Liver (tissue), 3 donors: ENCODE data around the gene WDR44.

Source experiments
- FOXA1 ChIP-seq: IDR thresholded peaks from 2 replicates; pipeline ENCODE4 v1.6.1; 2016; ENCODE audit warnings: antibody characterized with exemption
- GABPA ChIP-seq, 2 donors: IDR thresholded peaks in 1 of 2; conservative IDR thresholded peaks in 1 of 2; 2 replicates each; pipeline ENCODE4 v1.6.1; 2016; ENCODE audit warnings: antibody characterized with exemption in 2 of 2, mild to moderate bottlenecking in 1 of 2, moderate library complexity in 1 of 2
- HNF4A ChIP-seq, 2 donors: conservative IDR thresholded peaks; 2 replicates each; pipeline ENCODE4 v1.6.1; 2016; ENCODE audit warnings: antibody characterized with exemption in 2 of 2, mild to moderate bottlenecking in 2 of 2
- HNF4G ChIP-seq: IDR thresholded peaks from 2 replicates; pipeline ENCODE4 v1.6.1; 2016; ENCODE audit warnings: antibody characterized with exemption
- JUND ChIP-seq, 2 donors: IDR thresholded peaks; 2 replicates each; pipeline ENCODE4 v1.6.1; 2016; ENCODE audit warnings: antibody characterized with exemption in 2 of 2
- RAD21 ChIP-seq, 2 donors: IDR thresholded peaks; 2 replicates each; pipeline ENCODE4 v1.6.1; 2016; ENCODE audit warnings: antibody characterized with exemption in 2 of 2, mild to moderate bottlenecking in 2 of 2
- SP1 ChIP-seq: IDR thresholded peaks from 2 replicates; pipeline ENCODE4 v1.6.1; 2018; ENCODE audit warnings: antibody characterized with exemption, mild to moderate bottlenecking
- TAF1 ChIP-seq: conservative IDR thresholded peaks from 2 replicates; pipeline ENCODE4 v1.6.1; 2016; ENCODE audit warnings: antibody characterized with exemption, mild to moderate bottlenecking
- YY1 ChIP-seq: IDR thresholded peaks from 2 replicates; pipeline ENCODE4 v1.6.1; 2016; ENCODE audit warnings: antibody characterized with exemption, mild to moderate bottlenecking
- TF ChIP-seq, protein P1 (sequence below): fragments of 150-350 bp; IDR thresholded peaks from 2 replicates; pipeline ENCODE4 v1.5.1; 2017; ENCODE audit warnings: improper control_type of control experiment, low read depth, low read length; ENCODE audit not compliant: missing input control
- TF ChIP-seq, protein P2 (sequence below): IDR thresholded peaks from 2 replicates; pipeline ENCODE4 v1.6.1; 2016; ENCODE audit warnings: antibody characterized with exemption
- TF ChIP-seq, protein P3 (sequence below): IDR thresholded peaks from 2 replicates; pipeline ENCODE4 v1.6.1; 2016; ENCODE audit warnings: antibody characterized with exemption, mild to moderate bottlenecking
- TF ChIP-seq, protein P4 (sequence below): IDR thresholded peaks from 2 replicates; pipeline ENCODE4 v1.6.1; 2016; ENCODE audit warnings: antibody characterized with exemption
- TF ChIP-seq, protein P5 (sequence below): IDR thresholded peaks from 2 replicates; pipeline ENCODE4 v1.6.1; 2016; ENCODE audit warnings: antibody characterized with exemption
- donor health status: healthy.
- donor health status: healthy.

DNA sequence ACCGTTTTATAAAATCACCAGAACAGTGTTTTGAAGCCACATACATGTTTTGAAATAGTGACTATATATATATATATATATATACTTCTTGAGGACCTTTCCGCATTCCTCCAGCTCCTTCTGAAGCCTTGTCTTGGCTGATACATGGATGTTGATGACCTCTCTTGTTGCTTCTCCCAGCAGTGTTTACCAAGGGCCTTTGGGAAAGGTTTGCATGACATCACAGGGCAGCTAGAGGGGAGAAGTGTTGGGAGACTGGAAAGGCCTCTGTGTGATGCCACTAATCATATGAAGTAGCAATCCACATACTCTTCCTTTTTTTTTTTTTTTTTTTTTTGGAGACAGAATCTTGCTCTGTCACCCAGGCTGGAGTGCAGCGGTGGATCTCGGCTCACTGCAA lies 22.5 kb downstream of the WDR44 start:
- no peak for TF ChIP-seq RAD21 (IDR thresholded peaks at IDR 0.05)
- TF ChIP-seq, protein P1, sequence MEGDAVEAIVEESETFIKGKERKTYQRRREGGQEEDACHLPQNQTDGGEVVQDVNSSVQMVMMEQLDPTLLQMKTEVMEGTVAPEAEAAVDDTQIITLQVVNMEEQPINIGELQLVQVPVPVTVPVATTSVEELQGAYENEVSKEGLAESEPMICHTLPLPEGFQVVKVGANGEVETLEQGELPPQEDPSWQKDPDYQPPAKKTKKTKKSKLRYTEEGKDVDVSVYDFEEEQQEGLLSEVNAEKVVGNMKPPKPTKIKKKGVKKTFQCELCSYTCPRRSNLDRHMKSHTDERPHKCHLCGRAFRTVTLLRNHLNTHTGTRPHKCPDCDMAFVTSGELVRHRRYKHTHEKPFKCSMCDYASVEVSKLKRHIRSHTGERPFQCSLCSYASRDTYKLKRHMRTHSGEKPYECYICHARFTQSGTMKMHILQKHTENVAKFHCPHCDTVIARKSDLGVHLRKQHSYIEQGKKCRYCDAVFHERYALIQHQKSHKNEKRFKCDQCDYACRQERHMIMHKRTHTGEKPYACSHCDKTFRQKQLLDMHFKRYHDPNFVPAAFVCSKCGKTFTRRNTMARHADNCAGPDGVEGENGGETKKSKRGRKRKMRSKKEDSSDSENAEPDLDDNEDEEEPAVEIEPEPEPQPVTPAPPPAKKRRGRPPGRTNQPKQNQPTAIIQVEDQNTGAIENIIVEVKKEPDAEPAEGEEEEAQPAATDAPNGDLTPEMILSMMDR = no peak
- TF ChIP-seq JUND (IDR thresholded peaks at IDR 0.05) = no peak
- TF ChIP-seq, protein P2, sequence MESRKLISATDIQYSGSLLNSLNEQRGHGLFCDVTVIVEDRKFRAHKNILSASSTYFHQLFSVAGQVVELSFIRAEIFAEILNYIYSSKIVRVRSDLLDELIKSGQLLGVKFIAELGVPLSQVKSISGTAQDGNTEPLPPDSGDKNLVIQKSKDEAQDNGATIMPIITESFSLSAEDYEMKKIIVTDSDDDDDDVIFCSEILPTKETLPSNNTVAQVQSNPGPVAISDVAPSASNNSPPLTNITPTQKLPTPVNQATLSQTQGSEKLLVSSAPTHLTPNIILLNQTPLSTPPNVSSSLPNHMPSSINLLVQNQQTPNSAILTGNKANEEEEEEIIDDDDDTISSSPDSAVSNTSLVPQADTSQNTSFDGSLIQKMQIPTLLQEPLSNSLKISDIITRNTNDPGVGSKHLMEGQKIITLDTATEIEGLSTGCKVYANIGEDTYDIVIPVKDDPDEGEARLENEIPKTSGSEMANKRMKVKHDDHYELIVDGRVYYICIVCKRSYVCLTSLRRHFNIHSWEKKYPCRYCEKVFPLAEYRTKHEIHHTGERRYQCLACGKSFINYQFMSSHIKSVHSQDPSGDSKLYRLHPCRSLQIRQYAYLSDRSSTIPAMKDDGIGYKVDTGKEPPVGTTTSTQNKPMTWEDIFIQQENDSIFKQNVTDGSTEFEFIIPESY = no peak
- no peak for TF ChIP-seq TAF1
- TF ChIP-seq YY1 = no peak
- no peak for TF ChIP-seq FOXA1
- no peak for TF ChIP-seq HNF4G
- TF ChIP-seq, protein P3, sequence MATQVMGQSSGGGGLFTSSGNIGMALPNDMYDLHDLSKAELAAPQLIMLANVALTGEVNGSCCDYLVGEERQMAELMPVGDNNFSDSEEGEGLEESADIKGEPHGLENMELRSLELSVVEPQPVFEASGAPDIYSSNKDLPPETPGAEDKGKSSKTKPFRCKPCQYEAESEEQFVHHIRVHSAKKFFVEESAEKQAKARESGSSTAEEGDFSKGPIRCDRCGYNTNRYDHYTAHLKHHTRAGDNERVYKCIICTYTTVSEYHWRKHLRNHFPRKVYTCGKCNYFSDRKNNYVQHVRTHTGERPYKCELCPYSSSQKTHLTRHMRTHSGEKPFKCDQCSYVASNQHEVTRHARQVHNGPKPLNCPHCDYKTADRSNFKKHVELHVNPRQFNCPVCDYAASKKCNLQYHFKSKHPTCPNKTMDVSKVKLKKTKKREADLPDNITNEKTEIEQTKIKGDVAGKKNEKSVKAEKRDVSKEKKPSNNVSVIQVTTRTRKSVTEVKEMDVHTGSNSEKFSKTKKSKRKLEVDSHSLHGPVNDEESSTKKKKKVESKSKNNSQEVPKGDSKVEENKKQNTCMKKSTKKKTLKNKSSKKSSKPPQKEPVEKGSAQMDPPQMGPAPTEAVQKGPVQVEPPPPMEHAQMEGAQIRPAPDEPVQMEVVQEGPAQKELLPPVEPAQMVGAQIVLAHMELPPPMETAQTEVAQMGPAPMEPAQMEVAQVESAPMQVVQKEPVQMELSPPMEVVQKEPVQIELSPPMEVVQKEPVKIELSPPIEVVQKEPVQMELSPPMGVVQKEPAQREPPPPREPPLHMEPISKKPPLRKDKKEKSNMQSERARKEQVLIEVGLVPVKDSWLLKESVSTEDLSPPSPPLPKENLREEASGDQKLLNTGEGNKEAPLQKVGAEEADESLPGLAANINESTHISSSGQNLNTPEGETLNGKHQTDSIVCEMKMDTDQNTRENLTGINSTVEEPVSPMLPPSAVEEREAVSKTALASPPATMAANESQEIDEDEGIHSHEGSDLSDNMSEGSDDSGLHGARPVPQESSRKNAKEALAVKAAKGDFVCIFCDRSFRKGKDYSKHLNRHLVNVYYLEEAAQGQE = no peak
- TF ChIP-seq, protein P4, sequence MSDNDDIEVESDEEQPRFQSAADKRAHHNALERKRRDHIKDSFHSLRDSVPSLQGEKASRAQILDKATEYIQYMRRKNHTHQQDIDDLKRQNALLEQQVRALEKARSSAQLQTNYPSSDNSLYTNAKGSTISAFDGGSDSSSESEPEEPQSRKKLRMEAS = no peak
- TF ChIP-seq, protein P5, sequence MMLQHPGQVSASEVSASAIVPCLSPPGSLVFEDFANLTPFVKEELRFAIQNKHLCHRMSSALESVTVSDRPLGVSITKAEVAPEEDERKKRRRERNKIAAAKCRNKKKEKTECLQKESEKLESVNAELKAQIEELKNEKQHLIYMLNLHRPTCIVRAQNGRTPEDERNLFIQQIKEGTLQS = no peak
- TF ChIP-seq HNF4A (conservative IDR thresholded peaks at IDR 0.05) = no peak
- no peak for TF ChIP-seq GABPA (IDR thresholded peaks at IDR 0.05 in 1 of 2, conservative IDR thresholded peaks at IDR 0.05 in 1 of 2)
- no peak for TF ChIP-seq SP1
